Ishikawa (cell line): ENCODE results near the gene FBLN1.

Source experiments
- CEBPB ChIP-seq: IDR thresholded peaks from 2 replicates; pipeline ENCODE4 v1.6.1; 2012
- CREB1 ChIP-seq: IDR thresholded peaks from 2 replicates; pipeline ENCODE4 v1.6.1; 2012; ENCODE audit warnings: low read depth
- EGR1 ChIP-seq: IDR thresholded peaks from 2 replicates; pipeline ENCODE4 v1.6.1; 2012
- EP300 ChIP-seq: IDR thresholded peaks from 2 replicates; pipeline ENCODE4 v1.6.1; 2012; ENCODE audit warnings: borderline replicate concordance
- FOXM1 ChIP-seq: IDR thresholded peaks from 2 replicates; pipeline ENCODE4 v1.6.1; 2012; ENCODE audit warnings: low read depth, borderline replicate concordance
- MAX ChIP-seq: IDR thresholded peaks from 2 replicates; pipeline ENCODE4 v1.6.1; 2012
- NFIC ChIP-seq: IDR thresholded peaks from 2 replicates; pipeline ENCODE4 v1.6.1; 2012
- RAD21 ChIP-seq: IDR thresholded peaks from 2 replicates; pipeline ENCODE4 v1.6.1; 2012; ENCODE audit warnings: low read depth
- REST ChIP-seq: IDR thresholded peaks from 2 replicates; pipeline ENCODE4 v1.6.1; 2012; ENCODE audit warnings: low read depth, mild to moderate bottlenecking
- TAF1 ChIP-seq: IDR thresholded peaks from 2 replicates; pipeline ENCODE4 v1.6.1; 2012; ENCODE audit warnings: low read depth, mild to moderate bottlenecking
- TCF12 ChIP-seq: IDR thresholded peaks from 2 replicates; pipeline ENCODE4 v1.6.1; 2012; ENCODE audit warnings: low read depth
- TEAD4 ChIP-seq: IDR thresholded peaks from 2 replicates; pipeline ENCODE4 v1.6.1; 2012
- USF1 ChIP-seq: IDR thresholded peaks from 2 replicates; pipeline ENCODE4 v1.6.1; 2012
- YY1 ChIP-seq: IDR thresholded peaks from 2 replicates; pipeline ENCODE4 v1.6.1; 2012; ENCODE audit warnings: low read depth
- ZBTB7A ChIP-seq: IDR thresholded peaks from 2 replicates; pipeline ENCODE4 v1.6.1; 2012; ENCODE audit warnings: low read depth

FBLN1 gene

DNA sequence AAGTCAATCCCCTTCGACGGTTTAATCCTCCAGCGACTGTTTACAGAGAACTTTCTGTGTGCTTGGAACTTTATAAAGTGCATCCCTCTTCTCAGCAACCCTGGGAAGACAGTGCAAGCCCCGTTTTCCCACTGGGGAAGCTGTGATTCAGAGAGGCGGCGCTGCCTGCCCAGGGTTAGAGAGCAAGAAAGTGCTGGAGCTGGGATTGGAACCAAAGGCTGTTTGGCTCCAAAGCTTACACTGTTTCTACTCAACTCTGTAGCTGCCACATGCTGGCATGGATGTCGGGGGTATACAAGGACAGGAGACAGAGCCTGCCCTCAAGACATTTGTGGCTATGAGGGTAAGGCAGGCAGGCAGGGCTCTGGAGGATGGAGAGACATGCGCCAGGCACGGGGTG lies 13.0 kb downstream of the FBLN1 start:
- TF ChIP-seq FOXM1, result no peak
- TF ChIP-seq REST, result no peak
- no peak for TF ChIP-seq CREB1
- no peak for TF ChIP-seq EGR1
- no peak for TF ChIP-seq NFIC
- TF ChIP-seq TAF1, result no peak
- TF ChIP-seq YY1, result no peak
- TF ChIP-seq RAD21, result no peak
- no peak for TF ChIP-seq CEBPB
- TF ChIP-seq MAX, result no peak
- TF ChIP-seq EP300, result no peak
- no peak for TF ChIP-seq TCF12

- TF ChIP-seq MAX (no peak), REST (no peak), ZBTB7A (no peak), TEAD4 (no peak), EP300 (no peak), USF1 (no peak), YY1 (no peak), CEBPB (no peak), TCF12 (no peak), CREB1 (no peak)
Observed at GRCh38 chr22:45516163-45516562, 13.5 kb downstream of the FBLN1 start.

GRCh38 chr22:45516923-45517675 lies 14.4 kb downstream of the FBLN1 start:
- no peak for TF ChIP-seq USF1
- TF ChIP-seq RAD21, result no peak
- peak; percentile 9; the same call in 1 of the 2 replicates for TF ChIP-seq ZBTB7A
- peak; percentile 60 for TF ChIP-seq TEAD4
- no peak for TF ChIP-seq CREB1
- no peak; the same call in 1 of the 2 replicates for TF ChIP-seq FOXM1
- TF ChIP-seq NFIC, result peak; percentile 69
- TF ChIP-seq TCF12, result peak; percentile 84
- TF ChIP-seq EP300, result peak; percentile 79
- TF ChIP-seq REST, result no peak

- TF ChIP-seq CEBPB (no peak), USF1 (no peak), FOXM1 (no peak), TCF12 (no peak), TAF1 (no peak), MAX (no peak), YY1 (no peak), REST (no peak), ZBTB7A (no peak), CREB1 (no peak), NFIC (no peak), EGR1 (no peak), TEAD4 (no peak)
Observed at GRCh38 chr22:45518136-45518535, 15.5 kb downstream of the FBLN1 start.
